Measurements from ENCODE around the gene SLC10A7.

Gene SLC10A7, protein sequence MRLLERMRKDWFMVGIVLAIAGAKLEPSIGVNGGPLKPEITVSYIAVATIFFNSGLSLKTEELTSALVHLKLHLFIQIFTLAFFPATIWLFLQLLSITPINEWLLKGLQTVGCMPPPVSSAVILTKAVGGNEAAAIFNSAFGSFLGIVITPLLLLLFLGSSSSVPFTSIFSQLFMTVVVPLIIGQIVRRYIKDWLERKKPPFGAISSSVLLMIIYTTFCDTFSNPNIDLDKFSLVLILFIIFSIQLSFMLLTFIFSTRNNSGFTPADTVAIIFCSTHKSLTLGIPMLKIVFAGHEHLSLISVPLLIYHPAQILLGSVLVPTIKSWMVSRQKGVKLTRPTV

DNA sequence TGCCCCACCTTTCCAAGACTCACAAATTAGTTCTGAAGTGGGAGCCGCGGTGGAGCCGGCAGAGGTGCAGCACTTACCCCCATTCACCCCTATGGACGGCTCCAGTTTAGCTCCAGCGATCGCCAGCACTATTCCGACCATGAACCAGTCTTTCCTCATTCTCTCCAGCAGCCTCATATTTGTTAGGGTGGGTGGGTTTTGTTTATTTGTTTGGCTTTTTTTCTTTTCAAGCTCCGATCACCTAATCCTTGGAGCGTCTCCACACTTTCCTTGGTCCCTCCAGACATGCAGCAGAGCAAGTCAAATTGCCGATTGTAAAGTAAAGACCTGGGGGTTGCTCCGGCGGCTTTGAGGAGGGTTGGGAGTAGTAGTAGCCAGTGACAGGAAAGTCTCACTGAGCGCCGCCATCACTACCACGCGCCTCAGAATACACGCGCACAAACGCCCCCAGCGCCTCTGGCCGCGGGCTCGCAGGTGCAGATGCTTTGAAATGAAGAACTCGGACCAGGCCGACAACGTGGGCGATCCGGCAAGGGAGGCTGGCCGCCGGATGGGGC, at the start of gene SLC10A7:
TSS of gene SLC10A7 (minus strand) at position 400 of the 557 bp plus-strand sequence. CDS start at position 177, 223 bp downstream.
- peak; percentile 79 for DNase-seq

DNA sequence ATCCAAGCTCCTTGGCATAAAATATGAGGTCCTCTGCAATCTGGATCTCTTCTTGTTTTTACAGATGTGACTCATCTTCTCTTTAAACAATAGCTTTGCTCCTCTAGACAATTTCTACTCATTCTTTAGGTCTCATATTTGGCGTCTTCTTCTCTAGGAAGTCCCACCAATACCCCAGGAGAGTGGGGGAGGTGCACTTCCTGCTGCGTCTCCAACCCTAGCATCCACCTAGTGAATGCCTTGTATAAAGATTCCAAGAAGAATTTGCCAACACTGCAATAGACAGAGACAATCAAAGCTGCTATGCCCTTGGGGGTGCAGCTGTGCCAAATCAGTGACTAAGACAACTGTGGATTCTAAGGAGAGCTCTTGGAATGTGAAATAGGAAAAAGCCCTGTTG, 45.7 kb upstream of the SLC10A7 start:
- no peak for DNase-seq

DNA sequence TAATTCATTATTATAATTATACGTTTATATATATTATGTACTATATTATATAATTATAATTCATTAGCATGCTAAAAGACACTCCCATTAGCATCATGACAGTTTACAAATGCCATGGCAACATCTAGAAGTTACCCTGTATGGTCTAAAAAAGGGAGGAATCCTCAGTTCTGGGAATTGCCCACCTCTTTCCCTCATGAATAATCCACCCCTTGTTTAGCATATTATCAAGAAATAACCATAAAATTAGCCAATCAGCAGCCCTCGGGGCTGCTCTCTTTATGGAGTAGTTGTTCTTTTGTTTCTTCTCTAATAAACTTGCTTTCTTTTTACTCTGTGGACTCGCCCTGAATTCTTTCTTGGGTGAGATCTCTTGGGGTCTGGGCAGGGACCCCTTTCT, 42.8 kb upstream of the SLC10A7 start:
- DNase-seq, result no peak

DNA sequence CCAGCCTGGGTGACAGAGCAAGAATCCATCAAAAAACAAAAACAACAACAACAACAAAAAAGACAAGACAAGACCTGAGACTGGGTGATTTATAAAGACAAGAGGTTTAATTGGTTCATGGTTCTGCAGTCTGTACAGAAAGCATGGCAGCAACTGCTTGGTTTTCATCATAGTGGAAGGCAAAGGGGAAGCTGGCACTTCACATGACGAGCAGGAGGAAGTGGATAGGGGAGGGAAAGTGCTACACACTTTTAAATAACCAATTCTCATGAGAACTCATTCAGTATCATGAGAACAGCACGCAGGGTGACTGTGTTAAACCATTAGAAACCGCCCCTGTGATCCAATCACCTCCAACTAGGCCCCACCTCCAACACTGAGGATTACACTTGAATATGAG, 28.4 kb upstream of the SLC10A7 start:
- no peak for DNase-seq

DNA sequence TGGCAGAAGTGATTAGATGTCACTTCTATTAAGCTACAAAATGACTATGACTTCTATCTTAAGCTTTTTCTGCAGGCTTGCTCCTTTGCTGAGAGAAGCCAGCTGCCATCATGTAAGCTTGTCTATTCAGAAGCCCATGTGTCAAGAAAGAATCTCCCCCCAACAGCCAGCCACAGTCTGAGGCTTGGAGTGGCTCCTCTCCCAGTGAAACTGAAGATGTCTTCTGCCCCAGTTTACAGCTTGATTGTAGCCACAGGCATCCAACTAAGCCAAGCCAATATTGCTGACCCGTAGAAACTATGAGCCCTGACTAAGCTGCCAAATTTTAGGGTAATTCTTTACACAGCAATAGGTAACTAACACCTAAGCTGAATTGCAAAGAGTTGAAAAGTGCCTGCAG, 26.7 kb upstream of the SLC10A7 start:
- DNase-seq, result no peak

DNA sequence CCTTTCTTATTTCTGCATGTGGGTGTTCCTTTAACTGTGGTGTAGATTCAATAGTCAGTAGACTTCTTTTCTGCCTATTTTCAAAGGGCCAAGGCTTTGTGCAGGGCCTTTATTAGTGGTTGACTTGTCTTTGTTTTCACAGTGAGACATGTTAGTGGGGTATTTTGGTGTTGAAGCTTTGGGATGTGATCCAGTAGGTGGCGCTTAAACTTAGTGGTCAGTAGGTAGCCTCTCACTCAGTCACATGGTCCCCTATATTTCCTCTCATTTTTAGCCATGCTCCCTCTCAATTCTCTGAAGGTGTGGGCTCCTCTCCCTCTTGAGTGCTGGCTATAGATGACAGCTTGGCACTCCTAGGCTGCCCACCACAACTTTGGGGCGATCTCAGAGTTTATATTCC, 23.4 kb upstream of the SLC10A7 start:
- peak; percentile 15 for DNase-seq

DNA sequence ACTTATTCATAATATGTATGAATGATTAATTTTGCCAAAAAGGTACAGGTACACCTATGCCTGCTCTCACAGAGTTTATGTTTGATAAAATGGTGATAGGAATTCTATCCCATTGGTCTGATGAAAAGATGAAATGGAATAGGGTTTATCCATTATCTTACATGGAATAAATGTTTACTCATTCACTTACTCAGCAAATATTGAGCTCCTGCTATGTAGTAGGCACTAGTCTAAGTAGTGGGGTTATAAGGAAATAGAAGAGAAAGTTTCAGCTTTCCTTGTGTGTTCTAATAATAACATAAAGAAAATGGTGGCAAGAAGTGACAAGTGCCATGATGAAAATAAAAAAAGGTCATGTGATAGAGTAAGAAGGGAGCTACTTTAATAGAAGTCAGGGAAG, 12.4 kb upstream of the SLC10A7 start:
- DNase-seq, result no peak

DNA sequence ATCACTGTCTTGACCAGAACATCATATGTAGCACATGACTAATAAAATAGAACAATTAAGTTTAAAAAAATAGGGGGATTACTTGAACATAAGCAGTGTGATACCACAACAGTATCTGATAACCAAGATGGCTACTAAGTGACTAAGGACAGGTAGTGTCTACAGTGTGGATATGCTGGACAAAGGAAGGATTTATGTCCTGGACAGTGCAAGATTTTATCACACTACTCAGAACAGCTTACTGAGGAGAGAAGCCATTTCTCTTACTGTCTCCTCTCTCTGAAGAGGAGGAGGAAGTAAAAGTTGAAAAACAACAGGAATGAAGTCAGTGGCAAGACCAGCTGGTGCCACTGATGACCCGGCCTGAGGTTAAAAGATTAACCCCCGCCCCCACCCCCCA, 4.0 kb upstream of the SLC10A7 start:
- no peak for DNase-seq

DNA sequence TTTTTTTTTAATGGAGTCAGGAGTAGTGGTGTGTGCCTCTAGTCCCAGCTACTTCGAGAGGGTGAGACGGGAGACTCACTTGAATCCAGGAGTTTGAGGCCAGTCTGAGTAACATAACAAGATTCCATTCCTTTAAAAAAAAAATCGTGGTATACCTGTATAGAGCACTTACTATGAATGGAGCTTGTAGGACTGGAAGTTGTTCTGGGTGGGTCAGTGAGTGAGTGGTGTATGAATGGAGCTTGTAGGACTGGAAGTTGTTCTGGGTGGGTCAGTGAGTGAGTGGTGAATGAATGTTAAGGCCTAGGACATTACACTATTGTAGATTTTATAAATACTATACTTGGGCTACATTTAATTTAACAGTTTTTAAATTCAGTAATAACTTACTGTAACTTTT, 2.9 kb upstream of the SLC10A7 start:
- no peak for DNase-seq

DNA sequence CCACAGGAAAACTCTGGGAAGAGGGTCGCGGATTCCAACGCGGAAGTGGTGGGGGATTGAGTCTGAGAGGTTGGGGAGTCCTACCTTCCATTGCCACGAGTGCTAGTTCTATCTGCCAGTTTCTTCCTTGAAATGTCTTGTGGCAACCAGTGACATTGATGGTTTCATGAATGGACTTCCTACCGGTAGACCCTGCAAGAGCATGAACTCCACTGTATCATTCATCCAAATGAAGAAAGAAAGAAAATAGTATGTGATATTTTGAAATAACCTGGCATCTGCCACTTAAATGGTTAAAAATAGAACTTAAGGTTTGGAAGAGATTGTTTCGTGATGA, 1.1 kb upstream of the SLC10A7 start:
- DNase-seq, result peak; percentile 19

DNA sequence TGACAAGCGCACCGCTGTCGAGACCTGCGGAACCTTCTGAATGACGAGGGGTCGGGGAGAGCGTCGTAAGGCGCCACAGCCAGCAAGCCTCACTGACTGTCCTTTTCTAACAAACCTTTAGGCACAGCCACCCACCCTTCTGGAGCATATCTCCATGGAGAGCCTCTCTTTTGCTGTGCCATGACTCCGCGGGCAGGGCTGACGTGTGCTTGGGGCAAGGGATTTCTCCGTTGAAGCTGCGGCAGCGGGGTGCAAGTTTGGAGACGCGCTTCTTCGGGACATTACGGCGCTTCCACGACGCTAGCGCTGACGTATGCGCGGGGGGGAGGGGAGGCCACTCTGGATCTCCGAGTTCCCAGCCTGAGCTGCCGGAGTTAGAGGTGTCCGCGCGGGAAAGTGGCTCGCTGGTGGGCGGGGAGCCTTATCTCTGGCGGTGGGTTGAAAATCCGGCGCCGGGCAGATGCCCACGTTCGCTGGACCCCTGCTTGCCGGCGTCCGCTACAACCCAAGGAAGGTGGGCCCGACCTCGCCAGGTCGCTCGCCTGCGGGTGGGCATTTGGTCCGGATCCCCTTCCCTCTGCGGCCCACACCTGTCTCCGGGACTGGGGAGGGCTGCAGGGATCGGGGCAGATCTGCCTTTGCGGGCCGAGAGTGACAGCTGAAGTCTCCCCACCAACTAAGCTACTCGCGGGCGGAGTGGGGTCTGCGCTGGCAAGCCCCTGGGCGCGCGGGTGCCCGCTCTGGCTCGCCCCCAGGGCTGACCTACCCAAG, 543 bp upstream of the SLC10A7 start:
- DNase-seq, result peak; percentile 87

DNA sequence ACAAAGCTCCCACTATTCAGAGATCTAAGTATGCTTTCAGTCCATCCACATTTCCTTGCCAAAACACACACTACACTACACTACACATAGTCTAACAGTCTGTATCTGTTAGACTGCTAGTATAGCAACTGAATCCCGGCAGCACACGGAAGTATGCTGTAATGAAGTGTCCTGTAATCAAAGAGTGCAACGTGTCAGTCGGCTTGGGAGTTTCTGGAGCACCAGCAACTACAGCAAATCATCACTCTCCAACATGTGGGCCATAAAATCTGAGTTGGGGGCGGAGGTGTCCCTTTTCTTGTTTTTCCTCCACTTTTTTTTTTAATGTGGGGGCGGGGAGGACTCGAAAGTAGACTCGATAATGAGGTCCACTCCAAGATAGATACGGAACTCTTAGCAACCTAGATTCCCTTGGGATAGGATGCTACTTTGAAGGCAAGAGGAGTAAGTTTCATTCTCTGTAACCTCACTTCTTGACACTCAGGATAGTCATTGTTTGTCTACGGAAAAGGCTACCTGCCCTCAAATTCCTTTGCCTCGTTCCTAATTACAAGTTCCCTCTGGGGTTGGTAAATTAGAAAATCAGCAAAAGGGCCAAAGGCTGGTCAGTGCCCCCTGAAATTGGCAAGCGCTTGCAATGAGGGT, 722 bp downstream of the SLC10A7 start:
- peak; percentile 63 for DNase-seq

DNA sequence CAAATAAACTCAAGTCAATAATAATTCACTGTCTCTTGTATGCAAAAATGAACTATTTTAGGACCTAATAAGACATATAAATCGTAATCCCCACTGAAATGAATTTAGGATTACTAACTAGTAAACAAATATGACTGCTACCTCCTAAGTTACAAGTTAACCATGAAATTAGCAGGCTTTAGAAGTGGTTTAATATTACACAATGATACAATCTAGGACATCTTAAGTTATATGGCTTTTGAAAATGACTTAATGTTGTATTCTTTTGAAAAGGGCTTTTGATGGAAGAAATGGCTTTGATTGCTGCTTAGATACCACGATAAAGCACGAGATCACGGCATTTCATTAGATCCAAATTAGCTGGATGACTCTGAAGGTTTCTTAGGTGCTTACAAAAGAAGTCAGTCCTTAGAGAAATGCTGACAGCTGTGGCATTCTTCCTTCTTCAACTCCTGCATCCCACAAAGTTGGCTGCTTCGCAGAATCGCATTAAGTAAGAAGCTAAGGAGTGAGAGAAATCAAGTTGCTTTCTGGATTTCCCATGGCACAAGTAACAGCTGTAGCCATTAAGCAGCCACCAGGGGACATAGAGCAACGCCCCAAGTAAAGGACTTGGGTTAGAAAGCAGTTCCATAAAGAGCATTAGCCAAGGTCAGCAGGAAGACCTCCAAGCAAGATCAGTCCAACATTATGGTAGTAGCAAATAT, 6.9 kb downstream of the SLC10A7 start:
- no peak for DNase-seq

DNA sequence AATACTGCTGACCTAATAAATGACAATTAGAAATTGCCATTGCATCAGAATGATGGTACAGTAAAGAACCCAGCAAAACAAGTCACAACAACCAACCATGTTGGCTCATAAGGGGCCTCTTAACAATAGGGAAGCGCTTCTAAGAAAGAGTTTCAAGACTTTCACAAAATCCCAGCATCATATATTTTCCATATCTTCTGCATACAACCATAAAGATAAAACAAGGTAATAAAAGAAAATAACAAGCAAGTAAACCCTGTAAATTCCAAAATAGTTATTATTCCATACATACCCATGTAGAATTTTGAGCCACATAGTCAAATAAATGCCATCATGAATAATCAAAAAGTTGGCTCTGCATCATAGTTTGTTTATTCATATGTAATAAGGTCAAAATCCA, 8.2 kb downstream of the SLC10A7 start:
- no peak for DNase-seq

DNA sequence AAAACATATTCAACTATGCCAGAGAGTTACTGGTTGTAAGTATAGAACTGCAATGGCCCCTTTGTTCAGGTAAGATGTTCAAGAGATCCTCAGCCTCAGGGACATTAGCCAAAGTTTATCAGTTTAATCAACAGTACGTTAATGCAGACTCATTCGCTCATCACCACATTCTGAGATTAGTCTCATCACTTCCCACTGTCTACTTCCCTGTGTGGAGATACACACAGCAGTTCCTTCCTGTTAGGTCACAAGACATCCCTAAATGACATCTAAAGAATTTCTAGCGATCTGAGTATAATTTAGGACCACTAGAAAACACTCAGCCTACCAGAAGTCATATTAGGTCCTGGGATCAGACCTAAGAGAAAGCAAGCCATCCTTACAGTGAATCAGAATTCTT, 10.4 kb downstream of the SLC10A7 start:
- DNase-seq, result no peak

DNA sequence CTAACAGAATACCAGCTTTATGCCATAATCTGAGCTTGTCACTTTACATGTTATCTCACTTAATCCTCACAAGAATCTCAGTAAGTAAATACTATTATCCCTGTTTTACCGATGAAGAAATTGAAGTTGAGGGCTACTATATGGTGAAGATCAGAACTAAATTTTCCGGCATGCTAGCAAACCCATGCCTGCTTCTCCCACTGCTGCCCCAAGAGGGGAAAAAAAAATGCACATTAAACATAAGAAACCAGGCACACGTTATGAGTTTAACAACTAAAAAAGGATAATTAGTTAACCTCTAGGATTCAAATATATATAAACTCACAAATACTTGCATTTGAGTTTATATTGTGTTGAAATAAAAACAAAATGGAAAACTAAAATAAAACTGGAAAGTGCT, 10.8 kb downstream of the SLC10A7 start:
- DNase-seq, result no peak

DNA sequence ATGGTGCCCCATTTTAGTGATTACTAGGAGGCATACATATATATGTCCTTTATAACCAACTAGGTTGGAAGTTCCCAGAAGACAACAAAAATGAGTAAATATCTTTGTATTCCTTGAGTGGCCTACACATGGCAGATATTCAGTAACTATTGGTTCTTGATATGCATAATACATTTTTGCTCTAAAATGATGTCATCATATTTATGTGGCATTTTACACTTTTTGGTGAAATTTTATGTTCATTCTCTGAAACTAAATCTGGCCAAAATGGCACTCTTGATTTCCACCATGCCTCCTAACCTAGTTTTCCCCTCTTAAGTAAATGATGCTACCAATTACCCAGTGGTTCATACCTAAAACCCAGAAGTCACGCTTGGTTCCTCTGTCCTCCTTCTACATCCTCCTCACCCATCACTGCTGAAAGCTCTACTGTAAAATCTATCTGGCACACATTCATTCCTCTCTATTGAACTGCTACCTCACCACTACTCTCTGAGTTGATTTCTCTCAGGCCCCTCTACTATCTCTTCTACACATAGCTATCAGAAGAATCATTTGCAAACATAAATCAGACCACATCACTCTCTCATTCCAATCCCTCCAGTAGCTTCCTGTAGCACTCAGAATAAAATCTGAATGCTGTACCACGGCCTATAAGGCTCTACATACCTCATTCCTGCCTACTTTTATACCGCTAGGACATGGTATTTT, 13.4 kb downstream of the SLC10A7 start:
- DNase-seq, result no peak

DNA sequence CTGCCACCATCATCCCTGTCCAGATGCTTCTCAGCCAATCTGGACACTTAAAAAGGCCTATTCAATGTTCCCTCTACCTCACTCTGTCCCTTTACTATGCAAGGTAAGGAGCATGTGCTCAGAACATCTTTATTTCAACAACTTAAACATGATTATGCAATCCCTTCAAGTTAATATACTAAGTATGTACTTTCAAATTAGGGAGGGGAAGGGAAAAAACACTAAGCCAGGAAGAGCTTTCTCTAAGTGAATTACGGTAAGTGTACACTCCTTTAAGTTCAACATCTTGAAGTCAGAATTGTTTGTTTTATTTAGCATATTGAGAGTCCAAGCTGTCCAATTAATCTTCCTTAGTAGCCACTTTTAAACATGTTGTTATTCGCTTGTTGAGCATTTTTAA, 14.1 kb downstream of the SLC10A7 start:
- DNase-seq, result no peak

DNA sequence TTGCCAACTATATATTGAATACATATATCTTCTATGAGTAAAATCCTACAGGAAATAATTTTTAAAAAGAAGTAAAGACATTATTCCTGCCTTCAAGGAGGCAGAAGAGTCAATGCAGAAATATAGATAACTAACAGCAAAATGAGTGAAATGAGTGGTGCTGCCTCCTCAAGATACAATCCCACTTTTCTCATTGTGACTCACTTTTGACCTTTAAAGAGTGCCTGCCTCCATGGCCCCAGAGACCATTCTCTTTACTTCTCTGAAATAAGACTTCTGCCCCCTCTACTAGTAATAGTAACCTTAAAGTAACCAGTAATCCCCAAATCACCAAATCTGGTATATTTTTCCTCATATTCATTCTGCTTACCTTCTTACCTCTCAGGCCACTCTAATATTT, 15.5 kb downstream of the SLC10A7 start:
- DNase-seq, result no peak

DNA sequence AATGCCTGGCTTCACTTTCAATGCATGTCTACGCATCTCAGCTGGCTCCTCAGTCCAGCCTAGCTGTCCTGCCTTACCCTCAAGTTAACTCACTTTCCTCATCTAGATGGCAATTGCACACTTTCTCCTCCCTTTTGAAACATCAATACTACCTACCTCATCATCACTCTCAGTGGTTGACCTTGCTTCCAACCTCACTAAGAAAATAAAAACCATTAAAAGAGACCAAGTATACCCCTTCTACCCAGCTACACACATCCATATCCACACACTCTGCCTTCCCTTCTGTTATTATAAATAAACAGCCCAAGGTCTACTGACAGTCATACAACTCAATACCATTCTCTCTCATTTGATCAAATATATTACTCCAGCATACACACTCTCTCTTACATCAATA, 21.5 kb downstream of the SLC10A7 start:
- no peak for DNase-seq

DNA sequence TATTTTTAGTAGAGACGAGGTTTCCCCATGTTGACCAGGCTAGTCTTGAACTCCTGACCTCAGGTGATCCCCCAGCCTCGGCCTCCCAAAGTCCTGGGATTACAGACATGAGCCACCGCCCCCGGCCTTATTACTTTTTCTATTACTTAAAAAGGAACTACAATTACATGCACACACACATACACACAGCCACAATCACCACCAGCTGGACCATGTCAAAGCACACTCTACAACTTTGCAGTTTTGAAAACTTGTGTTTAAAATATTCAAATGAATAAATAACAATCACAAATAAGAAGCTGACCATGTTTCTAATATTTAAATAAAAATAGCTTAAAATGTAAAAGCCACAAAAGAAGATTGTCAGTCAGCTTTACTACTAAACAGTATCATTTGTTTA, 23.4 kb downstream of the SLC10A7 start:
- DNase-seq, result no peak

DNA sequence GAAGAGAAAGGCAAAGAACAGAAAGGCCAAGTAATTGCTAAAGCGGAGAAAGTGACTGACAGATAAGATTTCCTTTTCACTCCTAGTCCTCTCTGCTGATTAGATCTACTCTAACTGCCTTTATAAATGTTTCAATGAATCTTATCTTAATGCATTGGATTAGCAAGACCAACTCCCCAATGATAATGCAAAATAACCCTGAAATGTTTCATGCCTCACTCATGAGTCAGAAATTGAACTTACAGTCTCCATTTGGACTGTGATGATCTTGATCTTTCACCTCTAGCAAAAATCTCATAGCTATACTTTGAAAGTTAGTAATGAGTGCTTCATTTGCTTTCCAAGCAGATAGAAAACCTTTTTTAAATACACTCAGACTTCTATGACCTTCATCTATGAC, 26.5 kb downstream of the SLC10A7 start:
- DNase-seq, result no peak

DNA sequence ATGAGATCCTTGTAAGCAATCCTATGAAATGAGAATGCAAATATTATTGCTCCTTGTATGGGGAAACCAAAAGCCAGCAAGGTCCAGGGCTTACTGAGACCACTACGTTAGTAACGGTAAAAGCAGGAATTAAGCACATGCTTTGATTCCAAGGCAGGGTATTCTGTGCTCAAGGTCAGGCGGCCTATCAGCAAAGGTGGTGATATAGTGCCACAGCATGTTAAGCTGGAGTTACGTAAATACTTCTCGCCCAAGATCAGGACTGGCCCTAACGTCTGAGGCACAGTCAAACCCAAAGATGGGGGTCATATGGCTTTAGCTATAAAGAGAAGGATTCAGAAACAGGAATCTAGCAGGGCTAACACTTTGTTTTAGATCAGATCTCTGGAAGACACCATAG, 27.6 kb downstream of the SLC10A7 start:
- DNase-seq, result no peak
